Measurements from ENCODE around the gene NOXO1. TPM values are rescaled to one million over a fixed set of nuclear protein-coding genes. Genes with fewer than 3 reads are reported as not detected.
A peak's percentile ranks its signal among the peaks of the same experiment; 100 is the strongest.

Gene NOXO1
- total and polyA plus RNA-seq, 9 of the 15 experiments (the other 6 are each of a cell fraction or from before 2014, with no cell fraction given), result not detected

DNA sequence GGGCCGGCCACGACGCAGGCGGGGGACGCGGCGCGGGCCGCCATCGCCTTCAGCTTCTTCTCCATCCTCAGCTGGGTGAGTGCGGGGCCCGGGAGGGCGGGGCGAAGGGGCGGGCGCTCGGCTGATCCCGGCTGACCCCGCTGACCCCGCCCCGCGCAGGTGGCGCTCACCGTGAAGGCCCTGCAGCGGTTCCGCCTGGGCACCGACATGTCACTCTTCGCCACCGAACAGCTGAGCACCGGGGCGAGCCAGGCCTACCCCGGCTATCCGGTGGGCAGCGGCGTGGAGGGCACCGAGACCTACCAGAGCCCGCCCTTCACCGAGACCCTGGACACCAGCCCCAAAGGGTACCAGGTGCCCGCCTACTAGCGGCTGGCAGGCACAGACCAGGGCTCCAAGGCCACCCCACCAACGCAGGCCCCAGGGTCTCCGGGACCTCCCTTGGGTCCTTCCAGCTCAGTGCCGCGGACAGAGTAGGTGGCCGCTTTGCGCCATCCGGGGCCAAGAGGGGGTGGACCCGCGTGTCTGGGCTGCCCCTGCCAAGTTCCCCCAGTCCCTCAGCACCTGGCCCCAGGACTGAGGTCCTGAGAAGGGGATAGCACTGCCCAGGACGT, 11.5 kb upstream of the NOXO1 start (continued):
- TF ChIP-seq, protein P1, sequence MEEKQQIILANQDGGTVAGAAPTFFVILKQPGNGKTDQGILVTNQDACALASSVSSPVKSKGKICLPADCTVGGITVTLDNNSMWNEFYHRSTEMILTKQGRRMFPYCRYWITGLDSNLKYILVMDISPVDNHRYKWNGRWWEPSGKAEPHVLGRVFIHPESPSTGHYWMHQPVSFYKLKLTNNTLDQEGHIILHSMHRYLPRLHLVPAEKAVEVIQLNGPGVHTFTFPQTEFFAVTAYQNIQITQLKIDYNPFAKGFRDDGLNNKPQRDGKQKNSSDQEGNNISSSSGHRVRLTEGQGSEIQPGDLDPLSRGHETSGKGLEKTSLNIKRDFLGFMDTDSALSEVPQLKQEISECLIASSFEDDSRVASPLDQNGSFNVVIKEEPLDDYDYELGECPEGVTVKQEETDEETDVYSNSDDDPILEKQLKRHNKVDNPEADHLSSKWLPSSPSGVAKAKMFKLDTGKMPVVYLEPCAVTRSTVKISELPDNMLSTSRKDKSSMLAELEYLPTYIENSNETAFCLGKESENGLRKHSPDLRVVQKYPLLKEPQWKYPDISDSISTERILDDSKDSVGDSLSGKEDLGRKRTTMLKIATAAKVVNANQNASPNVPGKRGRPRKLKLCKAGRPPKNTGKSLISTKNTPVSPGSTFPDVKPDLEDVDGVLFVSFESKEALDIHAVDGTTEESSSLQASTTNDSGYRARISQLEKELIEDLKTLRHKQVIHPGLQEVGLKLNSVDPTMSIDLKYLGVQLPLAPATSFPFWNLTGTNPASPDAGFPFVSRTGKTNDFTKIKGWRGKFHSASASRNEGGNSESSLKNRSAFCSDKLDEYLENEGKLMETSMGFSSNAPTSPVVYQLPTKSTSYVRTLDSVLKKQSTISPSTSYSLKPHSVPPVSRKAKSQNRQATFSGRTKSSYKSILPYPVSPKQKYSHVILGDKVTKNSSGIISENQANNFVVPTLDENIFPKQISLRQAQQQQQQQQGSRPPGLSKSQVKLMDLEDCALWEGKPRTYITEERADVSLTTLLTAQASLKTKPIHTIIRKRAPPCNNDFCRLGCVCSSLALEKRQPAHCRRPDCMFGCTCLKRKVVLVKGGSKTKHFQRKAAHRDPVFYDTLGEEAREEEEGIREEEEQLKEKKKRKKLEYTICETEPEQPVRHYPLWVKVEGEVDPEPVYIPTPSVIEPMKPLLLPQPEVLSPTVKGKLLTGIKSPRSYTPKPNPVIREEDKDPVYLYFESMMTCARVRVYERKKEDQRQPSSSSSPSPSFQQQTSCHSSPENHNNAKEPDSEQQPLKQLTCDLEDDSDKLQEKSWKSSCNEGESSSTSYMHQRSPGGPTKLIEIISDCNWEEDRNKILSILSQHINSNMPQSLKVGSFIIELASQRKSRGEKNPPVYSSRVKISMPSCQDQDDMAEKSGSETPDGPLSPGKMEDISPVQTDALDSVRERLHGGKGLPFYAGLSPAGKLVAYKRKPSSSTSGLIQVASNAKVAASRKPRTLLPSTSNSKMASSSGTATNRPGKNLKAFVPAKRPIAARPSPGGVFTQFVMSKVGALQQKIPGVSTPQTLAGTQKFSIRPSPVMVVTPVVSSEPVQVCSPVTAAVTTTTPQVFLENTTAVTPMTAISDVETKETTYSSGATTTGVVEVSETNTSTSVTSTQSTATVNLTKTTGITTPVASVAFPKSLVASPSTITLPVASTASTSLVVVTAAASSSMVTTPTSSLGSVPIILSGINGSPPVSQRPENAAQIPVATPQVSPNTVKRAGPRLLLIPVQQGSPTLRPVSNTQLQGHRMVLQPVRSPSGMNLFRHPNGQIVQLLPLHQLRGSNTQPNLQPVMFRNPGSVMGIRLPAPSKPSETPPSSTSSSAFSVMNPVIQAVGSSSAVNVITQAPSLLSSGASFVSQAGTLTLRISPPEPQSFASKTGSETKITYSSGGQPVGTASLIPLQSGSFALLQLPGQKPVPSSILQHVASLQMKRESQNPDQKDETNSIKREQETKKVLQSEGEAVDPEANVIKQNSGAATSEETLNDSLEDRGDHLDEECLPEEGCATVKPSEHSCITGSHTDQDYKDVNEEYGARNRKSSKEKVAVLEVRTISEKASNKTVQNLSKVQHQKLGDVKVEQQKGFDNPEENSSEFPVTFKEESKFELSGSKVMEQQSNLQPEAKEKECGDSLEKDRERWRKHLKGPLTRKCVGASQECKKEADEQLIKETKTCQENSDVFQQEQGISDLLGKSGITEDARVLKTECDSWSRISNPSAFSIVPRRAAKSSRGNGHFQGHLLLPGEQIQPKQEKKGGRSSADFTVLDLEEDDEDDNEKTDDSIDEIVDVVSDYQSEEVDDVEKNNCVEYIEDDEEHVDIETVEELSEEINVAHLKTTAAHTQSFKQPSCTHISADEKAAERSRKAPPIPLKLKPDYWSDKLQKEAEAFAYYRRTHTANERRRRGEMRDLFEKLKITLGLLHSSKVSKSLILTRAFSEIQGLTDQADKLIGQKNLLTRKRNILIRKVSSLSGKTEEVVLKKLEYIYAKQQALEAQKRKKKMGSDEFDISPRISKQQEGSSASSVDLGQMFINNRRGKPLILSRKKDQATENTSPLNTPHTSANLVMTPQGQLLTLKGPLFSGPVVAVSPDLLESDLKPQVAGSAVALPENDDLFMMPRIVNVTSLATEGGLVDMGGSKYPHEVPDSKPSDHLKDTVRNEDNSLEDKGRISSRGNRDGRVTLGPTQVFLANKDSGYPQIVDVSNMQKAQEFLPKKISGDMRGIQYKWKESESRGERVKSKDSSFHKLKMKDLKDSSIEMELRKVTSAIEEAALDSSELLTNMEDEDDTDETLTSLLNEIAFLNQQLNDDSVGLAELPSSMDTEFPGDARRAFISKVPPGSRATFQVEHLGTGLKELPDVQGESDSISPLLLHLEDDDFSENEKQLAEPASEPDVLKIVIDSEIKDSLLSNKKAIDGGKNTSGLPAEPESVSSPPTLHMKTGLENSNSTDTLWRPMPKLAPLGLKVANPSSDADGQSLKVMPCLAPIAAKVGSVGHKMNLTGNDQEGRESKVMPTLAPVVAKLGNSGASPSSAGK (IDR thresholded peaks at IDR 0.05), result no peak
- TF ChIP-seq MAZ (CRISPR knock-in tag; conservative IDR thresholded peaks at IDR 0.05 in 1 of 2, IDR thresholded peaks at IDR 0.05 in 1 of 2) (0 out of 4 replicates have a peak, but pooled peaks of 1 of the 2 experiments have one; percentile 3), NRF1 (conservative IDR thresholded peaks at IDR 0.05 in 1 of 2, IDR thresholded peaks at IDR 0.05 in 1 of 2) (peak; percentile 74 to 76), U2AF1 (optimal IDR thresholded peaks at IDR 0.05; ENCODE audit: low read depth, low read length) (peak; percentile 35), BRCA1 (IDR thresholded peaks at IDR 0.05) (no peak), BRCA1 (CRISPR knock-in tag; IDR thresholded peaks at IDR 0.05) (no peak), SIN3B (IDR thresholded peaks at IDR 0.05; ENCODE audit: low read depth) (no peak)
- TF ChIP-seq, protein P2, sequence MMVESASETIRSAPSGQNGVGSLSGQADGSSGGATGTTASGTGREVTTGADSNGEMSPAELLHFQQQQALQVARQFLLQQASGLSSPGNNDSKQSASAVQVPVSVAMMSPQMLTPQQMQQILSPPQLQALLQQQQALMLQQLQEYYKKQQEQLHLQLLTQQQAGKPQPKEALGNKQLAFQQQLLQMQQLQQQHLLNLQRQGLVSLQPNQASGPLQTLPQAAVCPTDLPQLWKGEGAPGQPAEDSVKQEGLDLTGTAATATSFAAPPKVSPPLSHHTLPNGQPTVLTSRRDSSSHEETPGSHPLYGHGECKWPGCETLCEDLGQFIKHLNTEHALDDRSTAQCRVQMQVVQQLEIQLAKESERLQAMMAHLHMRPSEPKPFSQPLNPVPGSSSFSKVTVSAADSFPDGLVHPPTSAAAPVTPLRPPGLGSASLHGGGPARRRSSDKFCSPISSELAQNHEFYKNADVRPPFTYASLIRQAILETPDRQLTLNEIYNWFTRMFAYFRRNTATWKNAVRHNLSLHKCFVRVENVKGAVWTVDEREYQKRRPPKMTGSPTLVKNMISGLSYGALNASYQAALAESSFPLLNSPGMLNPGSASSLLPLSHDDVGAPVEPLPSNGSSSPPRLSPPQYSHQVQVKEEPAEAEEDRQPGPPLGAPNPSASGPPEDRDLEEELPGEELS (CRISPR knock-in tag; IDR thresholded peaks at IDR 0.05; ENCODE audit: borderline replicate concordance), result no peak
- TF ChIP-seq, protein P3, sequence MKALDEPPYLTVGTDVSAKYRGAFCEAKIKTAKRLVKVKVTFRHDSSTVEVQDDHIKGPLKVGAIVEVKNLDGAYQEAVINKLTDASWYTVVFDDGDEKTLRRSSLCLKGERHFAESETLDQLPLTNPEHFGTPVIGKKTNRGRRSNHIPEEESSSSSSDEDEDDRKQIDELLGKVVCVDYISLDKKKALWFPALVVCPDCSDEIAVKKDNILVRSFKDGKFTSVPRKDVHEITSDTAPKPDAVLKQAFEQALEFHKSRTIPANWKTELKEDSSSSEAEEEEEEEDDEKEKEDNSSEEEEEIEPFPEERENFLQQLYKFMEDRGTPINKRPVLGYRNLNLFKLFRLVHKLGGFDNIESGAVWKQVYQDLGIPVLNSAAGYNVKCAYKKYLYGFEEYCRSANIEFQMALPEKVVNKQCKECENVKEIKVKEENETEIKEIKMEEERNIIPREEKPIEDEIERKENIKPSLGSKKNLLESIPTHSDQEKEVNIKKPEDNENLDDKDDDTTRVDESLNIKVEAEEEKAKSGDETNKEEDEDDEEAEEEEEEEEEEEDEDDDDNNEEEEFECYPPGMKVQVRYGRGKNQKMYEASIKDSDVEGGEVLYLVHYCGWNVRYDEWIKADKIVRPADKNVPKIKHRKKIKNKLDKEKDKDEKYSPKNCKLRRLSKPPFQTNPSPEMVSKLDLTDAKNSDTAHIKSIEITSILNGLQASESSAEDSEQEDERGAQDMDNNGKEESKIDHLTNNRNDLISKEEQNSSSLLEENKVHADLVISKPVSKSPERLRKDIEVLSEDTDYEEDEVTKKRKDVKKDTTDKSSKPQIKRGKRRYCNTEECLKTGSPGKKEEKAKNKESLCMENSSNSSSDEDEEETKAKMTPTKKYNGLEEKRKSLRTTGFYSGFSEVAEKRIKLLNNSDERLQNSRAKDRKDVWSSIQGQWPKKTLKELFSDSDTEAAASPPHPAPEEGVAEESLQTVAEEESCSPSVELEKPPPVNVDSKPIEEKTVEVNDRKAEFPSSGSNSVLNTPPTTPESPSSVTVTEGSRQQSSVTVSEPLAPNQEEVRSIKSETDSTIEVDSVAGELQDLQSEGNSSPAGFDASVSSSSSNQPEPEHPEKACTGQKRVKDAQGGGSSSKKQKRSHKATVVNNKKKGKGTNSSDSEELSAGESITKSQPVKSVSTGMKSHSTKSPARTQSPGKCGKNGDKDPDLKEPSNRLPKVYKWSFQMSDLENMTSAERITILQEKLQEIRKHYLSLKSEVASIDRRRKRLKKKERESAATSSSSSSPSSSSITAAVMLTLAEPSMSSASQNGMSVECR (CRISPR knock-in tag; IDR thresholded peaks at IDR 0.05), result peak; percentile 61; the same call in 1 of the 2 replicates

Data from K562 (cell line).